Measurements from ENCODE around the gene ATP6V1C2. TPM values are rescaled to one million over a fixed set of nuclear protein-coding genes. Genes with fewer than 3 reads are reported as not detected.

ATP6V1C2 gene
- total and polyA plus RNA-seq, 2 experiments from 2014 or later, result 0.57 to 2.0 TPM

DNA sequence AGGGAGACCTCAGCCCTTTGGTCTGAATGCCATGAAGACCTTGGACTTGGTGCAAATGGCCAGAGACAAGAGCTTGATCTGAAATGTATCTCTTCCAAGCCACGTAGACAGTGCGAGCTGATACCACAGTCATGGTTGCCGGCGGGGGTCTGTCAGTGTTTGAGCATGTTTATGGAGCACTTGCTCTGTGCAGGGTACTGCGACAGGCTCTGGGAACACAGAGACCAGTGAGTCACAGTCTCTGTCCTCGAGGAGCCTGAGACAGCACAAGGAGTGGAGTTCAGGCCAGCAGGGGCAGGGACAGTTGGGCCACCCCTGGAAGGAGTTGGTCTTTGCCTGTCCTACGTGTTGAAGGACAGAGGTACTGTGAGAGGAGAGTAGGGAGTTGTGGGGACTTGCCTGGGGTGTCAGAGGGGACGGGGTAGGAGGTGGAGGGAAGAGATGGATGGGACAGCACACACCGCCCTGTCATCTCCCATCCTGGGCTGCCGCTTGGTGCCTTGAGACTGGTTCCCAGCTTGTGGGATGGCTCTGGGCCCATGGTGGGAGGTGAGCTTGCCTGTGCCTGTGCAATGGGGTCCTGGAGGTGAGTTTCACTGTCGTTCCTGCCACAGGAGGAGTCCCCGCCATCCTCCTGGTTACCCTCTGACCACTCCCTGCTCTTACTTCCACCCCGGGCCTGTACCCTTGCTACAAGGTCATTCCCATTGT, 39.5 kb downstream of the ATP6V1C2 start:
- Histone ChIP-seq H3K9me2 (replicated peaks; ENCODE audit: insufficient read depth) (no peaks in the 10 kb centered on the region), H3K9me3 (ENCODE audit: low read depth) (no peaks in the 10 kb centered on the region), H3K79me2 (no peaks in the 10 kb centered on the region), H3K27me3 (no peaks in the 10 kb centered on the region), H3K27ac (no peak overlapping the region), H3K36me3 (replicated peaks; ENCODE audit: insufficient read depth, low read depth) (no peaks in the 10 kb centered on the region), H4K20me1 (ENCODE audit: insufficient read depth, poor library complexity, severe bottlenecking) (no peaks in the 10 kb centered on the region), H3K4me3 (no peak overlapping the region), H3K4me1 (ENCODE audit: insufficient read depth) (no peaks in the 10 kb centered on the region), H2AFZ (no peak overlapping the region), H3K4me2 (no peak overlapping the region)
- 92% methylated on average over 13 of the region's 13 CpGs for WGBS (ENCODE audit: low lambda C conversion rate, missing lambda C conversion rate)
- no peak for DNase-seq (ENCODE audit: low spot score)
- no peak for TF ChIP-seq EZH2phosphoT487 (IDR thresholded peaks at IDR 0.05; ENCODE audit: low read depth, severe bottlenecking, unreplicated experiment)
- no peak for TF ChIP-seq EZH2 (IDR thresholded peaks at IDR 0.05; ENCODE audit: borderline replicate concordance)
- TF ChIP-seq, protein P1, sequence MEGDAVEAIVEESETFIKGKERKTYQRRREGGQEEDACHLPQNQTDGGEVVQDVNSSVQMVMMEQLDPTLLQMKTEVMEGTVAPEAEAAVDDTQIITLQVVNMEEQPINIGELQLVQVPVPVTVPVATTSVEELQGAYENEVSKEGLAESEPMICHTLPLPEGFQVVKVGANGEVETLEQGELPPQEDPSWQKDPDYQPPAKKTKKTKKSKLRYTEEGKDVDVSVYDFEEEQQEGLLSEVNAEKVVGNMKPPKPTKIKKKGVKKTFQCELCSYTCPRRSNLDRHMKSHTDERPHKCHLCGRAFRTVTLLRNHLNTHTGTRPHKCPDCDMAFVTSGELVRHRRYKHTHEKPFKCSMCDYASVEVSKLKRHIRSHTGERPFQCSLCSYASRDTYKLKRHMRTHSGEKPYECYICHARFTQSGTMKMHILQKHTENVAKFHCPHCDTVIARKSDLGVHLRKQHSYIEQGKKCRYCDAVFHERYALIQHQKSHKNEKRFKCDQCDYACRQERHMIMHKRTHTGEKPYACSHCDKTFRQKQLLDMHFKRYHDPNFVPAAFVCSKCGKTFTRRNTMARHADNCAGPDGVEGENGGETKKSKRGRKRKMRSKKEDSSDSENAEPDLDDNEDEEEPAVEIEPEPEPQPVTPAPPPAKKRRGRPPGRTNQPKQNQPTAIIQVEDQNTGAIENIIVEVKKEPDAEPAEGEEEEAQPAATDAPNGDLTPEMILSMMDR (IDR thresholded peaks at IDR 0.05; ENCODE audit: poor library complexity), result no peak

DNA sequence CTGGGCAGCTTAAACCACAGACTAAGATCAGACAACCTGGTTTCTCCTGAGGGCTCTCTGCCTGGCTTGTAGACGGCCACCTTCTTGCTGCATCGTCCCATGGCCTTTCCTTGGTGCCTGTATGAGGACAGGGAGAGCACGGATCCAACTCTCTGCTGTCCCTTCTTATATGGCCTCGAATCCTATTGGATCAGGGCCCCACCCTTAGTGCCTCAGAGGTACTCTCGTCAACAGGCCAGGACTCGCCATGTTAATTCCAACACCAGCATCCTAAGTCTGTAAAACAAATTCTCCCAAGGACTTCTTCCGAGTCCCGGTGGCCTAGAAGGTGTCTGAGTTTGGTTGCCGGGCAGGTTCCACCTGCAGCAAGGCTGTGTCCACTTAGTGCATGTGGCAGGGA, 40.2 kb downstream of the ATP6V1C2 start:
- Histone ChIP-seq H3K79me2 (no peaks in the 10 kb centered on the region), H3K27ac (no peak overlapping the region)

DNA sequence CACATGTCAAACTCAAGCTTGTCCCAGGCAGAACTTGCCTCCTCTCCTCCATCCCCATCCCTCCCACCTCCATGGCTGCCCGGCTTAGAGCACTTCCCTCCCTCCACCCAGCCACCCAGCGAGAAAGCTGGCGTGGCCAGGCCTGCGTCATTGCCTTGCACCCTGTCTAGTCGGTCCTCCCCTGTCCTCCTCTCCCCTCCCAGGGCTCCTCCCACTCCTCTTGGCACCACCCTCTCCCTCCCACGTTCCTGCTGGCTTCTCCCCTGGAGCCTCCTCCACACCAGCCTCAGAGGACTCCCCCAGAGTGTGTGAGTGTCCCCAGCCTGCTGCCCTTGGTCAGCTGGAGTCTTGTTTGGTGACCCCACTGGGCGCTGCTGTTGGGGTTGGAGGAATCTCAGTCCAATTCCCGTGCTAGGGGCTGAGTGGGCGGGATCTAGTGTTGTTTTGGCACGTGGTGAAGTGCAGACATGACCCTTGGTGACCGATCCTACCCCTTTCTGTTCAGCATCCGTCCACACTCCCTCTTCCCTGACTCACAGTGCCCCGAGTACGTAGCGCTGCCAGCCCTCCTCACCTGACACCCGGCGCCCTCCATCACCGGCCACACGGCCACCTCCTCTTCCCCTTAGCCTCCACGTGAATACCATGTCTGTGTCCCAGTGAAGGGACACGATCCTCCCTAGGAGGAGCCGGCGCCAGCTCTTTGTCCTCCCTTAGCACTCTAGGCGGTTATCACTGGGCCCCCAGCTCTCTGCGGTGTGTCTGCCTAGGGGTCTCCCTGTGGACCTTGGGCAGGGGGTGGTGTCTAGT, 41.4 kb downstream of the ATP6V1C2 start:
- DNase-seq (ENCODE audit: low spot score), result no peak
- no peak overlapping the region for H3K27ac ChIP-seq
- no peak overlapping the region for H3K4me3 ChIP-seq
- no peaks in the 10 kb centered on the region for H3K36me3 ChIP-seq (replicated peaks; ENCODE audit: insufficient read depth, low read depth)
- H3K9me2 ChIP-seq (replicated peaks; ENCODE audit: insufficient read depth), result no peaks in the 10 kb centered on the region
- no peaks in the 10 kb centered on the region for H3K9me3 ChIP-seq (ENCODE audit: low read depth)
- H3K79me2 ChIP-seq, result no peaks in the 10 kb centered on the region
- no peak overlapping the region for H2AFZ ChIP-seq
- TF ChIP-seq EZH2phosphoT487 (IDR thresholded peaks at IDR 0.05; ENCODE audit: low read depth, severe bottlenecking, unreplicated experiment) (no peak), EZH2 (IDR thresholded peaks at IDR 0.05; ENCODE audit: borderline replicate concordance) (no peak)
- TF ChIP-seq, protein P1 (IDR thresholded peaks at IDR 0.05; ENCODE audit: poor library complexity), result no peak
- 73% methylated on average over 25 of the region's 25 CpGs for WGBS (ENCODE audit: low lambda C conversion rate, missing lambda C conversion rate)
- H3K27me3 ChIP-seq, result no peaks in the 10 kb centered on the region
- no peaks in the 10 kb centered on the region for H4K20me1 ChIP-seq (ENCODE audit: insufficient read depth, poor library complexity, severe bottlenecking)
- no peaks in the 10 kb centered on the region for H3K4me1 ChIP-seq (ENCODE audit: insufficient read depth)
- no peak overlapping the region for H3K4me2 ChIP-seq

More for the DNA sequence above, 40.2 kb downstream of the ATP6V1C2 start:
- Histone ChIP-seq H3K4me2 (no peak overlapping the region), H3K4me1 (ENCODE audit: insufficient read depth) (no peaks in the 10 kb centered on the region), H3K4me3 (no peak overlapping the region), H3K9me2 (replicated peaks; ENCODE audit: insufficient read depth) (no peaks in the 10 kb centered on the region), H3K27me3 (no peaks in the 10 kb centered on the region), H3K36me3 (replicated peaks; ENCODE audit: insufficient read depth, low read depth) (no peaks in the 10 kb centered on the region), H2AFZ (no peak overlapping the region), H3K9me3 (ENCODE audit: low read depth) (no peaks in the 10 kb centered on the region), H4K20me1 (ENCODE audit: insufficient read depth, poor library complexity, severe bottlenecking) (no peaks in the 10 kb centered on the region)
- WGBS (ENCODE audit: low lambda C conversion rate, missing lambda C conversion rate), result 86% methylated on average over 9 of the region's 9 CpGs
- no peak for DNase-seq (ENCODE audit: low spot score)
- no peak for TF ChIP-seq EZH2 (IDR thresholded peaks at IDR 0.05; ENCODE audit: borderline replicate concordance)
- TF ChIP-seq, protein P1 (IDR thresholded peaks at IDR 0.05; ENCODE audit: poor library complexity), result no peak
- TF ChIP-seq EZH2phosphoT487 (IDR thresholded peaks at IDR 0.05; ENCODE audit: low read depth, severe bottlenecking, unreplicated experiment), result no peak

All from hepatocyte (in vitro differentiated cells).